Stimulated activated CD8-positive, alpha-beta memory T cell treated with anti-CD3 and anti-CD28 coated beads, Interleukin-15, amount 100 ng/mL, for 4 hours (primary cell): ENCODE measurements around the gene ZNF18.

ENCODE experiments used
- DNase-seq, 2 donors: peaks; one replicate each; pipeline ENCODE4 v3.0.0-alpha.2; 2020; ENCODE audit warnings: low read depth in 2 of 2

ZNF18 gene

GRCh38 chr17:11997147-11997971 lies at the start of gene ZNF18:
Gene ZNF18, minus strand, starts transcription at chr17:11997475. Its CDS starts 4,646 bp downstream, at chr17:11992829.
- peak; percentile 91 to 95 for DNase-seq

DNA sequence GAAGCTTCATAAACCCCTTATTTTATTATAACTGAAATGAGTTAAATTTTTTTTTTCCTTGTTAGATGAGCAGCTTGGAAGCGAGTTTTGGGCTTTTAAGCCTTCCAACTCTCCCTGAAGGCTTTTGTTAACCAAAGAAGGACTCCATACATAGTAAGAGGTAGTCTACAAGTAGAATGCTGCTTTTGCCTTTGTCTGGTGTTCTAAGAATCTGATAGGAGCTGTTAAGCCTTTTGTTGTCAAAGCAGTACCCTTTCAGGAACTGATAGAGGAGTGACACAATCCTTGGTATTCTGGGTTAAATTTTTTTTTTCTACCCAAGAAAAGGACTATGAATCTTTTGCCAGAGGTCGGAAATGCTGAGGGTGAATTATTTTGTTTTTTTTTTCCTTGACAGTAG lies 49.5 kb upstream of the ZNF18 start:
- no peak for DNase-seq

- no peak for DNase-seq
Measured at GRCh38 chr17:12043702-12044101, 46.4 kb upstream of the ZNF18 start.

- no peak for DNase-seq
Measured at GRCh38 chr17:12041312-12041711, 44.0 kb upstream of the ZNF18 start.

DNA sequence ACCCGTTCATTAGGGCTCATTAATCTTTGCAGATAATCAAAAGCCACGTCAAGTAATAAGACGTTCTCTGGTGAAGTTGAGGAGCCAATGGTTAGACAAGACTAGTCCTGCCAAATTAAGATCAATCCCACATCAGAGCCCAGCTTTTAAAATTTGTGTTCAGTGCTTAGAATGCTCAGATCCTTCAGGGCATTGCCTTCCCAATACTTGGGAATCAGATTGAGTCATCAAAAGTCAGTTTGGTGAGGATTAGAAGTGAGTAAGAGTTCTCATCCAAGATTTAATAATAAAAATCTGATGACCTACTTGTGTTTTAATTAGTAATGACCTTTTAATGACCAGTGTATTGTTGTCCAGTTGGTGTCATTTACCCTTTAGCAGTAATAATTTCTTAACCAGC lies 43.2 kb upstream of the ZNF18 start:
- no peak for DNase-seq

DNA sequence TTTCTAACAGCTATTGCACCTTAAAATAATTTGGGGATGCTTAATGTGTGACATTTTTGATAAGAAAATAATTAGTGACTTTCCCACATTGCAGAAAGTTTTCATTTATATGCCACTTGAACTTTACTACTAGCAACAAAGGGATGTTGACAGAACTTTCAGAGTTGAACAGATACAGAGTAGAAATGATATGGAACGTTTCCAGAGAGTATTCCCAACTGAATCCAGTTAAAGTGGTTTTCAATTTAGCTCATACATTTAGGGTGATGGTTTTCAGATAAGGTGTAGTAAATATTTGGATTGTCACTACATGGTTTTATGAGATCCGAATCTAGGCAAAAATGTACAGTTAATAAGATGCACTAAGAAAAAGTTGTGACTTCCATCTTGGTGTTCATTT lies 40.7 kb upstream of the ZNF18 start:
- no peak for DNase-seq

DNA sequence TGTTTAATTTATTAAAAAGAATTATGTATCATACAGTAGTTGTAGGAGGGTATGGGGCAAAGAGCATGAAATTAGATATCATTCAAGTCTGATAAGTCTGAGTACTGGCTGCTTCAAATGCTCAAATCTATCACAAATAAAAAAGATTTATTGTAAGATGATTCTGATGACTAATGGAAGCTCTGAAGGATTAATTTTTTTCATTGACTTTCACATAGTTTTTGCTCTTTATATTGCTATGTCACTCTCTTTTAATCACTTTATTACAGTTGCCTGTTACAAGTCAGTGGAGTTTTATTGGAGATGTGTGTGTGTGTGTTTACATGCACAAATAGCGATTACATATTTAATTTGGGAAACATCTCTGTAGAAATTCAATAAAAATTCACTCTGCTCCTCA lies 38.4 kb upstream of the ZNF18 start:
- DNase-seq, result no peak

GRCh38 chr17:12034538-12034937 lies 37.3 kb upstream of the ZNF18 start:
- DNase-seq, result no peak

DNA sequence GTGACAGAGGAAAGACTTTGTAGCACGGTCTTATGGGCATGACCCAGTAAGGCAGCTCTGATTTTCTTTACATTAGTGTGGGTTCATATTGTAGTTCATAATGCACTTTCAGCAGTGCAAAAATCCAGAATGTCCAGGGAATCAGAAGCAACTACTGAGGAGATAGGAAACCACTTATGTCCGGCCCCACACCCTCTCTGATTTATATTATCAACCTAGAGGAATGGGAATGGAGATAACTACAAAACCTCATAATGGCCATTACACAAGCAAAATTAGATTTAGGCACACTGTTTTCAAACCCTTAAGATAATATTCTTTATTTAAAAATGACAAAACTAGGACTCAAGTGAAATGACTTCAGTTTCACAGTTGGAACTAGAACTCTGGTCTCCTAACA lies 31.3 kb upstream of the ZNF18 start:
- DNase-seq, result no peak

GRCh38 chr17:12027658-12028057 lies 30.4 kb upstream of the ZNF18 start:
- DNase-seq, result no peak

DNA sequence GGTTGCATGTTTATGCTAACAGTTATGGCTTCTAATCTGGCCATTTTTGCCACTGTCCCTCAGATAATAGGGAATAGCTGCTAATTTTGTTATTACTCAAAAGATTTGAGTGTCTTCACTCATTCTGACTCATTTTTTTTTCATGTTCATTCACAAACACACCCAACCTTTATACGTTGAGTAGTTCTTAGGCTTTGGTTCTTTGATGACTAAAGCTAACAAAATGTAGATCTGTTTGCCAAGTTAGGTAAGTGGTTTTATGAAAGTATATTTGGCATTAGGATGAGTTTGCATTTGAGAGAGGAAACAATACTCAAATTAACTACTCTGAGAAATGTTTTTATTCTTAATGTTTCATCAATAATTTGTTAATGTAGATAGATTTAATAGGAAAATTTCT lies 27.1 kb upstream of the ZNF18 start:
- DNase-seq, result no peak

DNA sequence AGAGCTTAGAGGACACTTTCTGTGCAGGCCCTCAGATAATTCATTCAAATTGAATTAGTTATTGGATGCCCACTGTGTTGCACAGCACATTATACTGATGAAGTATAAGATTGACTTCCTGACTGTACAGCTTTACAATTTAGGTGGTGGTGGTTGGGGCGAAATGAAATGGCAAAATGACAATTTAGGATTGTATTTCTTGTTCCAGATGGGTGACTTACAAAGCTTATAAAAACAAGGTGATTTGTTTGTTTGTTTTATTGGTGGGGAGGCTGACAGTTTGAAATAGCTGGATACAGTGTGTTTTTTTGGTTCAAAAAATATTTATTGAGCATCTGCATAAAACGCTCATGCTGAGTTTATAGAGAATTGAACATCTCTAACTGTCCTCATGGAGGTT lies 25.0 kb upstream of the ZNF18 start:
- no peak for DNase-seq

- DNase-seq, result no peak
Measured at GRCh38 chr17:12021623-12022140, 24.4 kb upstream of the ZNF18 start.

DNA sequence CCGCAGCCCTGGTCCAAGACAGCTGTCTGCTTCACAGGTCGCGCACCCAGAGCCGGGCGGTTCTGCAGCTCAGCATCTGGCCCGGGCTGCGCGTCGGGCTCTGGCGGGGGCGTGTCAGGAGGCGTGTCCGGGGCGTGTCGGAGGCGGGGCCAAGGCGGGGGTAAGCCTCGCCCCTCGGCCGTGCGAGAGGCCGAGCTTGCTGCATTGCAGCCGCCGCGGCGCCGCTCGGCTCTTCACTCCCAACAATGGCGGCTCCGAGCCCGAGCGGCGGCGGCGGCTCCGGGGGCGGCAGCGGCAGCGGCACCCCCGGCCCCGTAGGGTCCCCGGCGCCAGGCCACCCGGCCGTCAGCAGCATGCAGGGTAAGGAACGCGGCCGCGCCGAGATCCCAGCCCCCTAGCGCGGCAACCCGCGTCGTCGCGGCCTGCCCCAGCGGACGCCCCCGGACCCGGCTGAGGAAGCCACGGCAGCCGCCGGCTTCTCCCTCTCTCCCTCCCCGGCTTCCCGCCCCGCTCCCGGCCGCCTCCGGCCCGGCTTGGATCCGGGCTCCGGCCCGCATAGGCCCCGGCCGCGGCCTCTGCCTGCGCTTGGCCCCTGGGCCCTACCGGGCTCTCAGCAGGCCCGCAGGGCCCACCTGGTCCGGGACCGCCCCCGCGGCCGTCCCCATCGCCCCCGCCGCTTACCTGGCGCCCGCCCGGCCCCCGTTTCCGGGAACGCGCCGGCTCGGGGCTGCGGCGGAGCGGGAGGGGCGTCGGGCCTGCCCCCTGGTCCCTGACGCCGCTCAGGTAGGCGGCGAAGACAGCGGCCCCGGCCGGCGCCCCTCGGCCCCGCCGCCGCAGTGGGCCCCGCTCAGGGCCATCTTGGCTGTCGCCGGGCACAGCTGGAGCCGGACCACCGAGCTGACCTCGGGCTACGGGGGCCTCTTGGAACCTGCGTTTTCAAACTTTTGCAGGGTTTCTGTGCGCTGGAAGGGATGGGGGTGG lies 23.7 kb upstream of the ZNF18 start, which contains the start of gene MAP2K4:
Gene MAP2K4 (plus strand): TSS at position 236 of the 981 bp plus-strand sequence. CDS start 10 bp downstream, at position 246.
- peak; percentile 86 to 88 for DNase-seq

DNA sequence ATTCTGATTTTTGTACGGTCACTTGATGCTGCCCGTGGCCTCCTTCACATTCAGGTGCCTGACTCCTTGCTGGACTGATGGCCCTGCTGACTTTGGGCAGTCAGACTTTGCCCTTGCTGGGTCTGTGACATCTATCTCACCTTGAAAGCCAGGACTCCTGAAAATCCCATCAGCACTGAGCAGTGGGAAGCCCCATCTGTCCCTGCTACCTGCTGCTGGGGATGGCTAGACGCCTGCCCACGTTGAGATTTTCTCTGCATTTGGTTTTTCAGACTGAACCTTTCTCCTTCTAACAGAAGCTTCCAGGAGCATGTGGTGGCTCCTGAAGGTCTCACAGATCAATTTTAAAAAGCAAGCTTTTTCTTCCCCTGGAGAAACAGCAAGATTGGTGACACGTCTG lies 10.2 kb upstream of the ZNF18 start:
- no peak for DNase-seq

DNA sequence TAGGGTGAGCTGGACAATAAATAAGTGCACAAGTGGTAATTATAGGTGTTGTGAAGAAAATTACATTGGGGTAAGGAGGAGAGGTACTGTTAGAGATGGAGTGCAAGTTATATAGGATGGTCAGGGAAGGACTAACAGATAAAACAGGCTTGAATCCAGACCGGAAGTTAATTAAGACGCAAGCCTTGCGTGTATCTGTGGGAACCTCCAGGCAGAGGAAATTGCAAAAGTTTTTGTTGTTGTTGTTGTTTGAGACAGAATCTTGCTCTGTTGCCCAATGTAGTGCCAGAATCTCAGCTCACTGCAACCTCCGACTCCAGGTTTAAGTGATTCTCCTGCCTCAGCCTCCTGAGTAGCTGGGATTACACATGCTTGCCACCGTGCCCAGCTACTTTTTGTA lies 2.4 kb upstream of the ZNF18 start:
- no peak for DNase-seq

- DNase-seq, result no peak
Measured at GRCh38 chr17:11997972-11998233, 628 bp upstream of the ZNF18 start.

- peak in 1 of 2 donors; percentile 20 for DNase-seq
Measured at GRCh38 chr17:11996722-11997146, 541 bp downstream of the ZNF18 start.

DNA sequence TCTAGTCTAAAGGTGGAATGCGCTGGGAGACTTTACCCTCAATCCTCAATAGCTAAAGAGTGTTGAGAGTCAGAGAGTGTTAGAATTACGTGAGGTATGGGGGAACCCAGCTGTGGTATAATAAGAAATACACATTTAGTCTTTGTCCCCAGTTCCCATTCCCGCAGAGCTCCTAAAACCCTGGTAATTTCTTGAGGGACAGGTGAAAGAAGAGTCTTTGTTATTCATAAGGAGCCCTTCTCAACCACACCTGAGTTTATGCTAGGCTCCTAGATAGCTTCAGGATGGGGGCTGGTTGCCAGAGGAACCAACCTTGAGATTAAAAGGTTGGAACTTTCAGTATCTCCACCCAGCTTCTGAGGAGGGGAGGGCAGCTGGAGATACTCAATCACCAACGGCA lies 5.8 kb downstream of the ZNF18 start:
- DNase-seq, result no peak

DNA sequence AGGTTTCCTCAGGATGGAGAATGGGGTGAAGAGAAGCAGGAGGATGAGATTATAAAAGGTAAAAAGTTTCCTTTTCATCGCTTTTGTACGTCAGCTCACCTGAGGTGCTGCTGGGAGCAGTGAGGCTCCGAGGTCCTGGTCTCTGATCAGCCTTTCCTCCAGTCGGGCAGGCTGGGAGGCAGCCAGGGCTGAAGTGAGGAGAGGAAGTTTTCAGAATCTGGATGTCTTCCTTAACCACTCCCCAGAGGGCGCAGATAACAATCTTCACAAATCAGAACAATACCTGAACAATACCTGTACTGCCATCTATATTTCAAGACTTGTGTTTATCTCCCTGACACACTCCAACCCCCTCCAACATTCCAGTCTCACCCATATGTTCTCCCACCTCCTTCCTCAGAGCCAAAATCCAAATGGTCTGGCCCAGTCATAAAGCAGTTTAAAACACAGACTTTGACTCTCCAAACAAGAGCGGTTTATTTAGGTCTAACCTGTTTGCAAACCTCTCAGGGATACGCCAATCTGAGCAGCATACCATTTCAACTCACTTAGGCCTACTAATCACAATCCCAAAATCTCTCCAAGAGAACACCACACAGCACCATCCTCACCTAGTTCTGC lies 6.8 kb downstream of the ZNF18 start:
- no peak for DNase-seq

- no peak for DNase-seq
Measured at GRCh38 chr17:11986942-11987329, 10.3 kb downstream of the ZNF18 start.
